ENCODE measurements around the gene GPR37L1. TPM values are rescaled to one million over a fixed set of nuclear protein-coding genes. Genes with fewer than 3 reads are reported as not detected.

Gene GPR37L1
- total RNA-seq, 4 donors from 2014 or later = 0.09 TPM; not detected in 3

DNA sequence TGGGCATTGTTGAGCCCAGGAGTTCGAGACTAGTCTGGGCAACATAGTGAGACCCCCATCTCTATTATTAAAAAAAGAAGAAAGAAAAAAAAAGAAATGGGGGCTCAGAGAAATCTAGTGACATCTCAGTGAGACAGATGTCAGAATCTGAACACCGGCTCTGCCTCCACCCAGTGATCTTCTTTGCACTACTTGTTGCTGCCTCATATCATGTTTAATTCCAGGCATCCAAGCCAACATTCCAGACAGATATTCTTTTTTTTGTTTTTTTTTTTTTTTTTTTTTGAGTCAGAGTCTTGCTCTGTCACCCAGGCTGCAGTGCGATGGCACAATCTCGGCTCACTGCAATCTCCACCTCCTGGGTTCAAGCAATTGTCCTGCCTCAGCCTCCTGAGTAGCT lies 26.8 kb downstream of the GPR37L1 start:
- TF ChIP-seq POLR2A (IDR thresholded peaks at IDR 0.05) = no peak
- WGBS, 2 donors = 88 to 90% methylated on average over 4 of the region's 4 CpGs
- intact Hi-C loops (cut with DNase I) = no loop called here
- Histone ChIP-seq H3K36me3 (no peaks in the 10 kb centered on the region), H3K9me3 (no peaks in the 10 kb centered on the region), H3K27me3 (no peaks in the 10 kb centered on the region), H3K27ac (no peak overlapping the region), H3K4me3 (no peak overlapping the region), H3K4me1 (peaks cover 5 to 12% (median 10%) of the 10 kb centered on the region in 3 donors)
- no peak for DNase-seq

GRCh38 chr1:202150187-202150586 lies 27.5 kb downstream of the GPR37L1 start:
- H3K9me3 ChIP-seq = no peaks in the 10 kb centered on the region
- H3K27me3 ChIP-seq = no peaks in the 10 kb centered on the region
- TF ChIP-seq CTCF (IDR thresholded peaks at IDR 0.05) (no peak), POLR2A (IDR thresholded peaks at IDR 0.05) (no peak)
- H3K27ac ChIP-seq = no peak overlapping the region
- H3K36me3 ChIP-seq = no peaks in the 10 kb centered on the region
- intact Hi-C loops (cut with DNase I) = no loop called here
- DNase-seq = no peak
- H3K4me3 ChIP-seq = no peak overlapping the region
- 91 to 94% methylated on average over 7 to 9 of the region's 9 CpGs for WGBS, 2 donors
- H3K4me1 ChIP-seq = peaks cover 5 to 14% (median 6%) of the 10 kb centered on the region in 3 donors

DNA sequence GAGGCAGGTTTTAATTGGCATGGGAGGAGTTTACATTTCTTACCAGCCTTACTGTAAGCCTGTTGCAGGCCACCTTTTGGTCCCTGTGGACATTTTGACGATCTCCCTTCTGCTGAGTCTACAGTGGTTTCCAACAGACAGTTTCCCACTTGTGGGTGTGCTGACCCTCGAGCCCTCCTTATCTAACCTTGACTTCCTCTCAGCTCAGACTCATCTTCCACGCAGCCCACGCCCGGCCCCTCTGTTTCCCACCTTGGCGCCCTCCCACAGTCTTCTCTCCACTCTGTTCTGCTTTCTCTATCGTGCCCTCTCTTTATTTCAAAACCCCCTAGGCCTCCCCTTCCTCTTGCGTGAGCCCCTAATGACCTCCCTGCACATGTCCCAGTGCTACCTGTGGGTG lies 27.9 kb downstream of the GPR37L1 start:
- DNase-seq = no peak
- H3K4me3 ChIP-seq = no peak overlapping the region
- H3K36me3 ChIP-seq = no peaks in the 10 kb centered on the region
- 77 to 88% methylated on average over 8 of the region's 8 CpGs for WGBS, 2 donors
- no peaks in the 10 kb centered on the region for H3K9me3 ChIP-seq
- no peaks in the 10 kb centered on the region for H3K27me3 ChIP-seq
- TF ChIP-seq POLR2A (IDR thresholded peaks at IDR 0.05) (no peak), CTCF (IDR thresholded peaks at IDR 0.05) (no peak)
- H3K27ac ChIP-seq = no peak overlapping the region
- intact Hi-C loops (cut with DNase I) = no loop called here
- H3K4me1 ChIP-seq = peaks cover under 1 to 12% (median 2%) of the 10 kb centered on the region in 3 donors

DNA sequence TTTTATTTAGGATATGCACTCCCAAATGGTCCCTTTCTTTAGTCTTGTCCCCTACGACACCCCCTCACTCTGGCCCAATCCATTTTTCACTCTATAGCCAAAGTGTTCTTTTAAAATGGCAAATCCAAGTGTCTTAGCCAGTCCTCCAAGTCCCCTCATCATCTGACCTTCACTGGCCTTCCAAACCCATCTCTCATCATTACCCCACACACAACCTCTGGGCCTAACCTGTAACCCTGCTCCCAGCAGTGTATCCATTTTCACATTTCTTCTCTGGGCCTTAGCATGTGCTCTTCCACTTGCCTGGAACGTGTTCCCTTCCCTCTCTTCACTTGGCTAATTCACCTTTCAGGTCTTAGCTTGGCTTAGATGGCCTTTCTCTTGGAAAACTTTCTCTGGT lies 28.3 kb downstream of the GPR37L1 start:
- DNase-seq = no peak
- intact Hi-C loops (cut with DNase I) = no loop called here
- TF ChIP-seq CTCF (IDR thresholded peaks at IDR 0.05) (no peak), POLR2A (IDR thresholded peaks at IDR 0.05) (no peak)
- Histone ChIP-seq H3K27ac (no peak overlapping the region), H3K4me3 (no peak overlapping the region), H3K9me3 (no peaks in the 10 kb centered on the region), H3K4me1 (peaks cover 0 to 10% (median 0%) of the 10 kb centered on the region in 3 donors), H3K36me3 (no peaks in the 10 kb centered on the region), H3K27me3 (no peaks in the 10 kb centered on the region)
- WGBS, 2 donors = 84 to 91% methylated on average over 2 of the region's 2 CpGs

- Histone ChIP-seq H3K9me3 (no peaks in the 10 kb centered on the region), H3K36me3 (no peaks in the 10 kb centered on the region), H3K4me1 (peaks cover 0 to 10% (median 0%) of the 10 kb centered on the region in 3 donors), H3K4me3 (no peak overlapping the region), H3K27ac (no peak overlapping the region), H3K27me3 (no peaks in the 10 kb centered on the region)
- TF ChIP-seq CTCF (IDR thresholded peaks at IDR 0.05) (no peak), POLR2A (IDR thresholded peaks at IDR 0.05) (no peak)
- DNase-seq = no peak
- 85 to 89% methylated on average over 8 to 10 of the region's 10 CpGs for WGBS, 2 donors
- intact Hi-C loops (cut with DNase I) = no loop called here
Measured at GRCh38 chr1:202152399-202152798, 29.7 kb downstream of the GPR37L1 start.

DNA sequence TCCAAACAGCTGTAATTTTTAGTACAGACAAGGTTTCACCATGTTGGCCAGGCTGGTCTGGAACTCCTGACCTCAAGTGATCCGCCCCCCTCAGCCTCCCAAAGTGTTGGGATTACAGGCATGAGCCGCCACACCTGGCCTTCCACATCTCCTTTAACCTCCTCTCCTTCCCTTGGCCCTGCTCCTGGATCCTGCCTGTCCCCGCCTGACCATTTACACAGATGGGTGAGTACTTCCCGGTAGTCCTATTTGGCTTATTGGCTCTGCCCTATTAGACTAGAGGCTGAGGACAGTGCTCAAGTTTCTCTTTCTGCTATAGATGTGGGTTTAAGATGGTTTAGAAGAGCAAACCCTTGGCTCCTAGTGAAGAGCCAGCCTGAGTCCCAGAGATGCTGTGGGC lies 30.6 kb downstream of the GPR37L1 start:
- intact Hi-C loops (cut with DNase I) = no loop called here
- Histone ChIP-seq H3K4me1 (peaks cover 0 to 10% (median 0%) of the 10 kb centered on the region in 3 donors), H3K27ac (no peak overlapping the region), H3K4me3 (no peak overlapping the region), H3K36me3 (no peaks in the 10 kb centered on the region), H3K27me3 (no peaks in the 10 kb centered on the region), H3K9me3 (no peaks in the 10 kb centered on the region)
- no peak for DNase-seq
- TF ChIP-seq POLR2A (IDR thresholded peaks at IDR 0.05) (no peak), CTCF (IDR thresholded peaks at IDR 0.05) (no peak)
- 70 to 91% methylated on average over 4 of the region's 4 CpGs for WGBS, 2 donors

Data from esophagus squamous epithelium (tissue), 5 donors.